Measurements from ENCODE around the gene NTN3.

- TF ChIP-seq CTCF (IDR thresholded peaks at IDR 0.05; ENCODE audit: control extremely low read depth in 1 of 3, insufficient read depth in 1 of 3, low read depth in 1 of 3, low read length in 3 of 3), result no peak
- TF ChIP-seq ATF3 (IDR thresholded peaks at IDR 0.05; ENCODE audit: insufficient read depth, low read depth, low read length), result no peak
- TF ChIP-seq RFX5 (IDR thresholded peaks at IDR 0.05; ENCODE audit: borderline replicate concordance, low read depth, low read length), result no peak
- no peak for TF ChIP-seq POLR2AphosphoS5 (IDR thresholded peaks at IDR 0.05; ENCODE audit: low read depth, low read length)
- TF ChIP-seq EZH2 (IDR thresholded peaks at IDR 0.05; ENCODE audit: low read depth, low read length, severe bottlenecking), result no peak
Measured at GRCh38 chr16:2468725-2469398, 2.2 kb upstream of the NTN3 start.
